Ovary (tissue), 3 donors: Measurements from ENCODE around the gene SMG1.
"Not testable (repeated sequence)": the region's sequence is repeated elsewhere in the genome, so short reads cannot be mapped to it uniquely, and the experiment has no call there.

Experiments
- CTCF ChIP-seq, 3 donors: fragments of 450-650 bp in 2 of 3; fragments of 200-600 bp in 1 of 3; IDR thresholded peaks; one replicate each; pipeline versions ENCODE4 v1.5.1 to v1.8.0; 2016 to 2022; ENCODE audit warnings: antibody characterized with exemption in 3 of 3, mild to moderate bottlenecking in 1 of 3
- POLR2A ChIP-seq: fragments of 450-650 bp; IDR thresholded peaks from one replicate; pipeline ENCODE4 v1.6.1; 2017; ENCODE audit warnings: antibody characterized with exemption, mild to moderate bottlenecking, moderate library complexity
- donor health status: DM: no; HTN: no; CAD: no.

- not testable (repeated sequence) for TF ChIP-seq CTCF (IDR thresholded peaks at IDR 0.05); POLR2A
Measured at GRCh38 chr16:18925215-18925985, 808 bp downstream of the SMG1 start.
